PC-9 (cell line): ENCODE data around the gene OR2A2.

Experiments used
- EZH2 ChIP-seq: fragments of 200-600 bp; sonication (generic); IDR thresholded peaks from 2 replicates; pipeline ENCODE4 v1.8.0; 2017; ENCODE audit warnings: antibody characterized with exemption, low read depth
- TF ChIP-seq, protein P1 (sequence below): fragments of 200-600 bp; sonication (generic); conservative IDR thresholded peaks from 2 replicates; pipeline ENCODE4 v1.6.1; 2017; ENCODE audit warnings: mixed run types, antibody characterized with exemption, mild to moderate bottlenecking, moderate library complexity

DNA sequence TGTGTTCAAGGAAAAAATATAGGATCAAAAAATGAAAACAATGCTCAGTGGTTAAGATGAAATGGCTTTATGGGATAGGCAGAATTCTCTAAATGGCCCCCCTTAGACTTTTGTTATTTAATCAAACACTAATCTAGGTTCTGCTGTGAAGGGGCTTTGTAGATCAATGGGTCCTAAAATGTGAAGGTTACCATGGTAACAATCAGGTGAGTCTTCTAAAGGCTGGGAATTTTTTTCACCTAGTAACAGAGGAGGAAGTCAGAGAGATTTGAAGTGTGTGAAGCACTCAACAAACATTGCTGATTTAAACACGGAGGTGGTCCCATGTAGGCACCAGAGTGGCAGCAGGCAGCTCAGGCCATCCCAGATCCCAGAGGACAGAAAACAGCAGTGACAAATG is 24.7 kb downstream of the OR2A2 start:
- TF ChIP-seq, protein P1, sequence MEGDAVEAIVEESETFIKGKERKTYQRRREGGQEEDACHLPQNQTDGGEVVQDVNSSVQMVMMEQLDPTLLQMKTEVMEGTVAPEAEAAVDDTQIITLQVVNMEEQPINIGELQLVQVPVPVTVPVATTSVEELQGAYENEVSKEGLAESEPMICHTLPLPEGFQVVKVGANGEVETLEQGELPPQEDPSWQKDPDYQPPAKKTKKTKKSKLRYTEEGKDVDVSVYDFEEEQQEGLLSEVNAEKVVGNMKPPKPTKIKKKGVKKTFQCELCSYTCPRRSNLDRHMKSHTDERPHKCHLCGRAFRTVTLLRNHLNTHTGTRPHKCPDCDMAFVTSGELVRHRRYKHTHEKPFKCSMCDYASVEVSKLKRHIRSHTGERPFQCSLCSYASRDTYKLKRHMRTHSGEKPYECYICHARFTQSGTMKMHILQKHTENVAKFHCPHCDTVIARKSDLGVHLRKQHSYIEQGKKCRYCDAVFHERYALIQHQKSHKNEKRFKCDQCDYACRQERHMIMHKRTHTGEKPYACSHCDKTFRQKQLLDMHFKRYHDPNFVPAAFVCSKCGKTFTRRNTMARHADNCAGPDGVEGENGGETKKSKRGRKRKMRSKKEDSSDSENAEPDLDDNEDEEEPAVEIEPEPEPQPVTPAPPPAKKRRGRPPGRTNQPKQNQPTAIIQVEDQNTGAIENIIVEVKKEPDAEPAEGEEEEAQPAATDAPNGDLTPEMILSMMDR, result no peak
- TF ChIP-seq EZH2, result no peak
